Esophagus muscularis mucosa (tissue), 4 donors: ENCODE measurements around the gene DNLZ.

Experiments used
- EP300 ChIP-seq: sonication (generic); formaldehyde crosslinking; IDR thresholded peaks from one replicate; pipeline ENCODE4 v1.6.1; 2017; ENCODE audit warnings: antibody characterized with exemption
- POLR2A ChIP-seq: fragments of 450-650 bp; IDR thresholded peaks from one replicate; pipeline ENCODE4 v1.6.1; 2017; ENCODE audit warnings: antibody characterized with exemption, moderate library complexity, mild to moderate bottlenecking, low read depth
- POLR2AphosphoS5 ChIP-seq, 2 donors: sonication (generic); formaldehyde crosslinking; IDR thresholded peaks; one replicate each; pipeline ENCODE4 v1.6.1; 2017; ENCODE audit warnings: antibody characterized with exemption in 2 of 2
- TF ChIP-seq, protein P1 (sequence below), 3 experiments: fragments of 200-600 bp in 2 of 3; fragments of 450-650 bp in 1 of 3; sonication (generic) in 2 of 3; IDR thresholded peaks; one replicate each; pipeline ENCODE4 v1.5.1; 2017 to 2019; ENCODE audit warnings: antibody characterized with exemption in 3 of 3, mild to moderate bottlenecking in 2 of 3, moderate library complexity in 1 of 3

DNA sequence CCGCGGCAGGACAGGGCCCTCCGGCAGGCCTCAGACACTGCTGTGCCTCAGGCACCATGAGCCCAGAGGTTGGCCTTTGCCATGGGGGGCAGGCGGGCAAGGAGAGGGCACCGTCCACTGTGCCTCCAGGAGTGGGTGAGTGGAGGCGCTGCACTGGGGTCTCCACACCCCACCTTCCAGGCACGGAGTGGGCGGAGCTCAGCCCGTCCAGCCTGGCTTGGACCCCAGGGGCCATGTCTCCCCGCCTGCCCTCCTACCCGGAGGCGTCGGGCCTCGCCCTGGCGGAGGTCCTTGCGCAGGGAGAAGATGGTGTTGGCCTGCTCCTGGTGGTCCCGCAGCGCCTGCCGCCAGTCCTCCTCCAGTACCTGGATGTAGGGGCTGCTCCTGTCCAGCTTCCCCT is 6.5 kb upstream of the DNLZ start:
- TF ChIP-seq POLR2AphosphoS5 (IDR thresholded peaks at IDR 0.05) (no peak), EP300 (no peak), POLR2A (no peak)
- TF ChIP-seq, protein P1, sequence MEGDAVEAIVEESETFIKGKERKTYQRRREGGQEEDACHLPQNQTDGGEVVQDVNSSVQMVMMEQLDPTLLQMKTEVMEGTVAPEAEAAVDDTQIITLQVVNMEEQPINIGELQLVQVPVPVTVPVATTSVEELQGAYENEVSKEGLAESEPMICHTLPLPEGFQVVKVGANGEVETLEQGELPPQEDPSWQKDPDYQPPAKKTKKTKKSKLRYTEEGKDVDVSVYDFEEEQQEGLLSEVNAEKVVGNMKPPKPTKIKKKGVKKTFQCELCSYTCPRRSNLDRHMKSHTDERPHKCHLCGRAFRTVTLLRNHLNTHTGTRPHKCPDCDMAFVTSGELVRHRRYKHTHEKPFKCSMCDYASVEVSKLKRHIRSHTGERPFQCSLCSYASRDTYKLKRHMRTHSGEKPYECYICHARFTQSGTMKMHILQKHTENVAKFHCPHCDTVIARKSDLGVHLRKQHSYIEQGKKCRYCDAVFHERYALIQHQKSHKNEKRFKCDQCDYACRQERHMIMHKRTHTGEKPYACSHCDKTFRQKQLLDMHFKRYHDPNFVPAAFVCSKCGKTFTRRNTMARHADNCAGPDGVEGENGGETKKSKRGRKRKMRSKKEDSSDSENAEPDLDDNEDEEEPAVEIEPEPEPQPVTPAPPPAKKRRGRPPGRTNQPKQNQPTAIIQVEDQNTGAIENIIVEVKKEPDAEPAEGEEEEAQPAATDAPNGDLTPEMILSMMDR (IDR thresholded peaks at IDR 0.05) = no peak
